HG02884 (cell line): ENCODE data around the gene ADGRV1.

Experiments used
- ATAC-seq: cut with Tn5 transposase; IDR thresholded peaks from one replicate; pipeline ENCODE4 v1.9.1; 2021; ENCODE audit warnings: mild to moderate bottlenecking, moderate library complexity; ENCODE audit not compliant: unreplicated experiment

ADGRV1 gene

DNA sequence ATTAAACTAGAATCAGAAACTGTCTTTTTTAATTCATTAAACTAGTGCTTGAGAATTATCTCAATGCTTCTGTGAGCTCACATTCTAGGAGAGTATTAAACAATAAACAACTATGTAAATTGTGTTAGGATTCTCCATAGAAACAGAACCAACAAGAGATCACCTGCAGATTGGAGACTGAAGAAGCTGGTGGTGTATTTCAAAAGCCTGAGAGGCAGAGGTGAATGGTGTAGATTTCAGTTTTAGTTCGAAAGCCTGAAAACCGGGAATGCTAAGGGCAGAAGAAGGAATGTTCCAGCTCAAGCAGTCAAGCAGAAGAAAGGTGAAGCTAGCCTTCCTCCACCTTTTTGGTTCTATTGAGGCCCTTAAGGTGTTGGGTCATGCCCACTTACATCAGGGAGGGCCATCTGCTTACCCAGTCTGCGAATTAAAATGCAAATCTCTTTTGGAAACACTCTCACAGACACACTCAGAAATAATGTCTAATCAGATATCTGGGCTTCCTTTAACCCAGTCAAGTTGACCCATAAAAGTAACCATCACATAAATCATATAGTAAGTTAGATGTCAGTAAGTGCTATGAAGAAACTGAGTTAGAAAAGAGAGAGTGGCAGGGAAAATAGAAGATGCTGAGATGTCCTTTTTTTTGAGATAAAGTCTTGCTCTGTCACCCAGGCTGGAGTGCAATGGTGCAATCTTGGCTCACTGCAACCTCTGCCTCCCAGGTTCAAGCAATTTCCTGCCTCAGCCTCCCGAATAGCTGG is 533.1 kb downstream of the ADGRV1 start:
- no peak for ATAC-seq

DNA sequence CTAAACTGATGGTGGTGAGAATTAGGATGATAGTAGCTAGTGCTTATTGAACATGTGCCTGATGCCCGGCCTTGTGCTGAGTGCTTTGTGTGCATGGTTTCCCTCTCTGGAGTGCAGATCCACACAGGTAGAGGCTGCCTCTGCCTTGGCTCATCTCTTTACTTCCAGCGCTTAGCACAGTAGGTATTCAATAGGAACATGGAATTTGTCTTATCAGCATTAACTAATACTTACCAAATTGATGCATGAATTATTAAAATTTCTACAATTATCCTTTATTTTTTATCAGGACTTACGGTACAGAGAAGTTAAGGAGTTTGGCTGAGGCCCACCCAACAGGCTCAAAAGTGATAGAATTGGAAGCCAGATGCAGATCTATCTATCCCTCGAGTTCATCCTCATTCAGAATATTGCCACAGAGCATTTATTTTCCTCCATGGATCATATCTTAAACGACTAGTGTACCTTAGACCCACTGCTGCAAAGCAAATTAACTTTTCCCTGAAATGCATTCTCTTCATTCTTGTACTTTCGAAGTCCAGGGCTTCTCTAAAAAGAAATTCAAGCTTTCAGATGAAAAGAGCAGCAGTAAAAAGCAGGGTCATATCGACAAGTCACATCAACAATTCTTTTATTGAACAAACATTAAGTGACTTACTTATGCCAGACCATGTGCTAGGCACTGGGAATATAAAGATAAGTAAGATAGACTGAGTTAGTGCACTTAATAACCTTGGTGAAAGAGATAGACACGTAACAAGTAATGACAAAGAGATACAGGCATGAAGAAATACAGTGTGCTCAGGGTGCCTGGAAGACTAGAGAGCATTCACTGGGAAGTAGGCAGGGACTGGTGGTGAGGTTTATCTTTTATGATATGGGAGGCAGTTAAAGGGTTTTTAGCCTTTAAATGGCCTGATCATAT is 534.5 kb downstream of the ADGRV1 start:
- ATAC-seq: no peak

DNA sequence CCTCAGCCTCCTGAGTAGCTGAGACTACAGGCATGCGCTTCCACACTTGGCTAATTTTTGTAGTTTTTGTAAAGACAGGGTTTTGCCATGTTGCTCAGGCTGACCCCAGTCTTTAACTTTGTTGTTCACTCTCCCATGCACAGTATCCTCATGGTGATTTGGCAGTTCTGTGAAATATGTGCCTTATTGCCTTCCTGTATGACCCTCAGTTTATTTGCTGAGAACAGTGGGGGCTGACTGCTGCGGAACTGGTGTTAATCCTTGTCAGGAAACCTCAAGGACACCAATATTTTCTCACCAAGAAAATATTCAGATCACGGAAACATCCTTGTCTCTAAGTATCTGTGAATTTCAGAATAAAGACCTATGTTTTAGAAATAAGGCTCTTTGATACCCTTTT is 536.7 kb downstream of the ADGRV1 start:
- no peak for ATAC-seq

DNA sequence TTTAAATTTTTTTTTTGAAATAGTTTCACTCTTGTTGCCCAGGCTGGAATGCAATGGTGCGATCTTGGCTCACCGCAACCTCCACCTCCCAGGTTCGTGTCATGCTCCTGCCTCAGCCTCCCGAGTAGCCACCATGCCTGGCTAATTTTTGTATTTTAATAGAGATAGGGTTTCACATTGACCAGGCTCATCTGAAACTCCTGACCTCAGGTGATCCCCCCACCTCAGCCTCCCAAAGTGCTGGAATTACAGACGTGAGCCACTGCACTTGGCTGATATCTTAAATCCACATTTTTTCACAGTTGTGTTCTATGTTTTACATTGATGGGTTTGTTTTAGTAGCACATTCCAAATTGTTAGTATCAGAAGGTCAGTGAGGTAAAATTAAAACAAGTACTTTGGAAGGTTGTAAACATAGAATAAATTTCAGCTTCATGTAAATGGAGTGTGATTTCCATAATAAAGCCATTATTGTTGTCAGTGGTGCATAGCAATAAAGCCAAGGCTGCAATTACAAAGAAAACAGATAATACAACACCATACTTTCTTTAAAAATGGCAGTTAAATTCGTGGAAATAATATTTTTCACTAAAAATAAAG is 537.3 kb downstream of the ADGRV1 start:
- ATAC-seq: no peak

DNA sequence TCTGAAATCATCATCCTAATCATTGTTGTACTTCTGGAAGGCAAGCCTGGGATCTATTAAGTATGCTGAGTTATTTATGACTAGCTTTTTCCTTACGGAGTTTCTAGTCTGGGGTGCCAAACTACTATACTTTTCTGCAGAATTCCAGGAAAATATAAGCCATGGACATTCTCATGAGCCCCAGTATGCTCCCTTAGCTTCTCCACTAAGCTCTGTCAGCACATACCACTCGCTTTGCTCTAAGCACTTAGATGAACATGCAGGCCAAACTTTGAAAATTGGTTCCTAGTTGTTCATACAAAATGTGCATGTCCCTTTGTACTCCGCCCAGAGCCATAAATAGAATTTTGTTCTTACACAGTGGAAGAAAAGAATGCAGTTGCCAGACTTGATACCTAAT is 539.9 kb downstream of the ADGRV1 start:
- ATAC-seq: no peak

DNA sequence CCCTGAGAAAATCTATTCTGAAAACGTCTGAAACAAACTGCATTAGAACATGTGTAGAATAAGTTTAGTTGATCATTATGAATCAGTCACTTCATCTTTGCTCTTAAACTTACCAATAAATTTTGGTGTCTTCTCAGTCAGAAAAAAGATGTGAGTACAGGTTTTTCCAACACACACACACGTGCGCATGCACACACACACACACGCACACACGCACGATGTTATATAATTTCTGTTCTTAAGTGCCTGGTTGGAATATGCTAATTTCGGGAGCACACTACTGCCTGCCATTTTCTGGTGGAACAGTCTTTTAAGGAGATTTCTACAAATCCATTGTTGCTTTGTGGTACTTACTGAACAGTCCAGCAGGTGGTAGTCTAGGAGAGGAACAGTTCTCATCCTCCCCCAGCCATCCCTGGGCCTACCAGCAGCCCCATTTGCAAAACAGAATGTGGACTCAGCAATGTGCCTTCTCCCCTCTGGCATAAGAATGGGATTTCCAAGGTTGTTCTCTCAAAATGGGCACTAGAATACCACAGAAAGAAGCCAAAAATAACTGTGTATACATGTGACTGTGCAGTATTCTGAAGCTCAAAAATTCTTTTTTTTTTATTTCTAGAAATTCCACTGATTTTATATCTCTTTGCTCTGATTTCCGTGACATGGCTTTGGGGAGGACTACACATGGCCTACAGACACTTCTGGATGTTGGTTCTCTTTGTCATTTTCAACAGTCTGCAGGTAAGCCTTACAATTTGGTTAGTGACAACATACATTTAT is 543.2 kb downstream of the ADGRV1 start:
- peak; percentile 100 for ATAC-seq

DNA sequence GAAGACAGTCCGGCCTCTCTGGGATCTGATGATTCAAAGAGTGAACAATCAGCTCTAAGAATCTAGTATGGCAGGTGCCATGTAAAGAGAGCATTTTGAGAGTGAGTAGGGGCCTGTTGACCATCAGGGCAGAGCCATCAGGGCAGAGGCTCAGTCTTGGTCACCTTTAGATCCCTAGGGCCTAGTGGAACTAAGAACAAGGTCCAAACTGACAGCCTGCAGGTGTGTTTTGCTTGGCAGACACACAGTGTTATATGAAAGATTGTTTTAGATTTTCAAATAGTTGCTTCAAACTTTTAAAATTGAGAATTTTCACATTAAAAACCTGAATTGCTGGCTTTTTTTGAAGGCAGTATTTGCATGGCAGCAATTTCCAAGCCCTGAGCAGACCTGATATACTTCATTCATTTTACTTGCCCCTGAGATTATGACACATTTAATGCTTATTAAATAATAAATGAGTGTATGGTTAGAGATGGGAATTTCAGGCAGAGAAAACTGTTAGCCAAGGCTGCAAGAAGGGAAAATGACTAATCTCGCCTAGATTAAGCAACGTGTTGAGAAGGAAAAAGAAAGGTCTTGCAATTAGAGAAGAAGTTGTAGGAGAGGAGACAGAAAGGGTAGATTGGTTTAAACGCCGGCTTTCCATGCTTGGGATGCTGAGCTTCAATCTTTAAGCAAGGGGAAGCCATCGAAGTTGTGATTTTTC is 544.9 kb downstream of the ADGRV1 start:
- ATAC-seq: no peak

DNA sequence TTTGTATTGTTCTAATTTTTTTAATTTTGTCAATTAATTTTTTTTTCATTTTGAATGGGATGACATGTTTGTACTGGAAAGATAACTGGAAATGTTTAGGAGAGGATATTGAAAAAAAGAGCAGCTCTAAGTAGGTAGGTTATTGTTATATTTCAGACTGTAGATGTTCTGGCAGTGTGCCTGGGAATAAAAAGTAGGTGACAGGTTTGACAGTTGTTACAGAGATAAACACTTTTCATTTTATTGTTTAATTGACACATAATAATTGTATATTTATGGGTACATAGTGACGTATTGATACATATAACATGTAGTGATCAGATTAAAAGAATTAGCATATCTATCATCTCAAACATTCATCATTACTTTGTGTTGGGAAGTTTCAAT is 545.5 kb downstream of the ADGRV1 start:
- no peak for ATAC-seq

DNA sequence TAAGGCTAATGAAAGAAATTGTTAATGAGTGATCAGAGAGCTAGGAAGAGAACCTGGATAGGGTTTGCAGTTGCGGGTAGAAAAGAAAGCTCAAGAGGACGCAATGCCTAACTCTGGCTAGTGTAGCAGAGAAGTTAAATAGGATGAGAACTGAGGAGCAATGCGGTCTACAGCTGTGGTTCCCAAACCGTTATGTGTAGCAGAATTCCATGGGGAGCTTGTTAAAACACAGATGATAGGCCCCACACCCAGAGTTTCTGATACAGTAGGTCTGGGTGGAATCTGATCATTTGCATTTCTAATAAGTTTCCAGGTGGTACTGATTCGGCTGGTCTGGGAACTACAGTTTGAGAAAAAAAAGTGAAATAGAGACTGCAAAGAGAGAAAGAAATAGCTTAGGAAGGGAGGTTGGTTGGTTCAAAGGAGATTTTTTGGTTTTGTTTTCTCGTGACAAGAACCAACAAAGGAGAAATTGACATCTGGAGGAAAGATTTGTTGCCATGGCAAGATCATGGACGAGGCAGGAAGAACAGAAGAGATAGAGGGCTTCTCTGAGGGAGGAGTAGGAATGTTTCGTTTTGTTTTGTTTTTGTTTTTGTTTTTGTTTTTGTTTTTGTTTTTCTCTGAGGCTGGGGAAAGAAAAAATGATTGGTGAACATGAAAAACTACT is 548.4 kb downstream of the ADGRV1 start:
- ATAC-seq: no peak

DNA sequence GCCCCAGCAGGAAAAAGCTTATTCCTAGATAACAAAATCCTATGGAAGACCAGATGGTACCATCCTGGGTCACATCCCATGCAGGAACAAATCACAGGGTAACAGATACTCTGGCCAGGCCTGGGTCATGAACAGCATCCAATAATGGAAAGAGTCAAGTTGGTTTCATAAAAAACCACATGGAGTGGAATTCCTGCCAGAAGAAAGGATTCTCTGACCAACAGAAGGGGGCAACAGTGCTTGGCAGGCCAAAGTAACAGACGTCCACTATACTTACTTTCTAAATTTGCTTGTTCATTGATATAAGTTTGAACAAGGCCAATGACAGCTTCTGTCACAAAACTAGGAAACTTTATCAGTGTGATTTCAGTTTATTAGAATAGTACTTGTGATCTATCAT is 551.0 kb downstream of the ADGRV1 start:
- no peak for ATAC-seq

DNA sequence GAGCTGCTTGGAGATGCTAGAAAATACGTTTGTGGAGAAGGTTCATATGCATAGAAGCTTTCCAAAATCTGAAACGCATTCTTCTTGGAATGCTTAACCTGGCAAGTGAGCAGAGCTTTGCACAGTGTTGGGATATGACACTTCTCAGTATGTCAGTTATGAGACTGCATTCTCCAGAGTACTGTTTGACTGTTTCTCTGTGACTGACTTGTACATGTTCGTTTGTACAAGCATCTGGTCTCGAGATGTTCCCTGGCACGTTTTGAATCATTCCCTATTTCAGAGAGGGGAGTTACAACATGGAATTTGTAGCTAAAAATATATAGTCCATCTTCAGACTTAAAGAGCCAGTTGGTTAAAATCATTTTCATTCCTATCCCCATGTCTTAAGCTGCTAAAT is 552.1 kb downstream of the ADGRV1 start:
- no peak for ATAC-seq

DNA sequence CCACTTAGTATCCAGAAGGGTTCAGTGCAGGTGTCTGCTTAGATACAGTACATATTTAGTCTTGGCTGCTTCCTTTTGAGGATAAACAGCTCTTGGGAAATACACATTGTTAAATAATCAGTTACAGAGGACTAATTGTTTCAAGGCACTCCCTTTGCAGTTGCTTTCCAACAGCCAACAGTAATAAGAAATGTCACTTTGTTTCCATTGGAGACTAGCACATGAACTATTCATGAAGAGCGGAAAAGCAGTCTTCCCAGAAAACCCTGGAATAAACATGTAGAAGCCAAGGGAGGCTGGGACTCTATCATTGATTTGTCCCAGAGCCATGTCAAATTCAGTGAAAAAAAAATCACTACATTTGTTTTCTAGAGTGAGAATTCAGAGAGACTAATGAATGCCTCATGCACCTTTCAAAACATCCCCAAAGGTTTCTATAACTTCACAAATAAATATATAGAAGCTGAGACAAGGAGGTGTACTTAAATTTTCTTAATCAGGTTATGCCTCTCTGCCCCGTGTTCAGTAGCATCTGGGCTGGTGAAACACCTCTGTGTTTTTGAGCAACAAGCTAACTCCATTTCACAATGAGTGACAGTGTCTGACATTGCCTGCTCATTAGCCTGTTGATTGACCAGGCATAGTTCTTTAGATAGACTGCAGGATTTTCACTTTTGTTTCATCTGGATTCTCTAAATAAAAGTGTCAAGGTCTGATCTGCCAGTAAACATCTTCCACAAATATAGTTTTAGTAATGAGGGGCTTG is 553.1 kb downstream of the ADGRV1 start:
- ATAC-seq: no peak

DNA sequence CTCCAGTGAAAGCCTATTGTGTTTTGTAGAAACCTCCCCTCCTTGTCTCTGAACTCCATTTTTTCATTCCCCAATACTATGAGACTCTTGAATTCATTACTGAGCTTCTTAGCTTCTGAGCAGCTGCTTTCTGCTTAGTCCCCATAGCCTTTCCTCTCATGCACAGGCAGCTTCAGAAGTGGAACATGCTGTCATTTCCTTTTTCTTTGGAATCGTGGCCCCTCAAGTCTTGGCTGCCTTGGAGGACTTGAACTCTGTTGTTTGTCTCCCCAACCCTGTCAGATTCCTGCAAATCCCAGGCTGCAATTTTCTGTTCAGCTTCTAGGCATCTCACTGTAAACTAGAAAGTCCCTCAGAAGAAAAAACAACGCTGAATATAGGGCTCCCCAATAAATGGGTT is 556.1 kb downstream of the ADGRV1 start:
- no peak for ATAC-seq

DNA sequence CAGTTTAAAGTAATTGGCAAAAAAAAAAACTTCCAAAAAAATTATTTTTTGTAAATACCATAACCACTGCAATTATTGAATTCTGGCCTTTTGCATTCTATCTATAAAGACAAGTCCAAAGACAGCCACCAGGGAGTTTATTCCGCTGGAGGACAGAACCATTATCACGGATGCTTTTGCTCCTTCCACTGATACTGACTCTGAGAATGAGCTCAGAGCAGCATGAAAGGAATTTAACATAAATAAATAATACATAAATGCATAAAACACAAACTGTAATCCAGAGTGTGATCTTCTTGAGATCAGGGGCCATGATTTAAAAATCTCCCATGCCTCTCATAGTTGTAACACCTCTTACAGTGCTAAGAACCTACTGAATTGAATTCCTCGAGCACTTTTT is 559.8 kb downstream of the ADGRV1 start:
- no peak for ATAC-seq

DNA sequence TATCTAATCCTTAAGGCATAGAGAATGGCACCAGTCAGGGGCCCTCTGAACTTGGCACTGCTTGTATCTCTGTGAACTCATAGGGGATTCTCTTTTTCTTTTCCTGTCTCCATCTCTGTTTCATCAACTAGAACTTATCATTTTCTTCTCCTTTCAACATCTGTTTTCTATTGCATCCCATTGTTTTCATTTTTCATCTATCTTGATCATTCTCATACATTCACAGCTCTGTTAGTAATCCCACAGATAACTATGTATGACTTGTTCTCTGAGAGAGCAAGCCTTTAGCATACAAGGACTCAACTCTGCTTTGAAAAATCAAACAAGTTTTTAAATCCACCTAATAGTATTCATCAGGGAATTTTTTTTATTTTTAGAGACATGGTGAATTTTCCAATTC is 560.2 kb downstream of the ADGRV1 start:
- ATAC-seq: no peak

DNA sequence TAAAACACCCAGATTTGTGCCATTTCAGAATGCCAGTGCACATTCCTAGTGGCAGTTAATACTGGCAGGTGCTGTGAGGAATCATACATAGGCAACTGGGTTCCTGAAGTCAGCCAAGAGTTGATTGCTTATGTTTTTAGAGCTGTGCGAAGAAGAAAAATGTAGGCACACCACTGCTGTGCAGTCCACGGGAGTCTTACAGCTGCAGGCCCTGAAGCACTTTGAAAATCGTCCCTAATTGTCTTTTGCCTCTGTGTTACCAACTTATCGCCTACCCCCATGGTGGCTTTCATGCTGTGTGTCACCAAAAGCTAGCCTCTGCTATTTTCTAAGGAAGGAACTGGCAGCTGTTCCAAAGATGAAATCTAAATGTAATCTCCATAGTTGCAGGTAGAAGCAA is 560.6 kb downstream of the ADGRV1 start:
- no peak for ATAC-seq

DNA sequence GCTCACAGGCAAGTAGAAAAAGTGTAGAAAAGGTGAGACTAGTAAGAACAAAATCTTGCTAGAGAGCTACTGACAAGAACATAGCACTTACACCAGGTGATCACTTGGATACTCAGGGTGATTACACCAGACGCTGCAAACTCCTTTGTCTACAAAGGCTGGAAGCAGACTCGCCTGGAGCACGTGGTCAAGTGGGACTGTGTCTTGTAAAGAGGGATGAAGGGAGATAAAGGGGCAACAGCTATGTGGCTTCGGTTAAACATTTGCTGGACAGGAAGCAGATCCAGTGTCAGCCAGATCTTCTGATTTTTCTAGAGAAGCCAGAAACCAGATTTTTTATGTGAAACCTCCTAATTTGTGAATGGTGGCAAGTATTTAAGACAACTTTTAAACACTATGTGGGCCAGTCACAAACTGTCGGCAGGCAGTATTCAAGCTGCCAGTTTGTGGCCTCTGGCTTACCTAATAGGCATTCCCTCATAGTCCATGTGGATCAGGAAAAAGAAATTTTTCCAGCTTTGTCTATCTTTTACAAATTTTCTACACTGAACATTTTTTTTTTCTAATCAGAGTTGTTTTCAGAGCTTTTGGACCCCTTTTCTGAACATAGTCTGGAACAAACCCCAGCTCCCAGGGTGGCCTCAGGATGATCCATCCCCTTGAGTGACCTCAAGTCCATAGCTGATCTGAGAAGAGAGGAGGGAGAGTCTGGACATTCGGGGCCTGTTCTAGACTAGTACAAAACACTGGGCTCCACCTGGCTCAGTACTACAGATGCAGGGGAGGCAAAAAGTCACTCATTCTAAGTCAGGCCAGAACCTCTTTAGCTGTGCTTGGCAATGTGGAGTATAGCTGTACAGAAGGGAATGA is 561.6 kb downstream of the ADGRV1 start:
- no peak for ATAC-seq

DNA sequence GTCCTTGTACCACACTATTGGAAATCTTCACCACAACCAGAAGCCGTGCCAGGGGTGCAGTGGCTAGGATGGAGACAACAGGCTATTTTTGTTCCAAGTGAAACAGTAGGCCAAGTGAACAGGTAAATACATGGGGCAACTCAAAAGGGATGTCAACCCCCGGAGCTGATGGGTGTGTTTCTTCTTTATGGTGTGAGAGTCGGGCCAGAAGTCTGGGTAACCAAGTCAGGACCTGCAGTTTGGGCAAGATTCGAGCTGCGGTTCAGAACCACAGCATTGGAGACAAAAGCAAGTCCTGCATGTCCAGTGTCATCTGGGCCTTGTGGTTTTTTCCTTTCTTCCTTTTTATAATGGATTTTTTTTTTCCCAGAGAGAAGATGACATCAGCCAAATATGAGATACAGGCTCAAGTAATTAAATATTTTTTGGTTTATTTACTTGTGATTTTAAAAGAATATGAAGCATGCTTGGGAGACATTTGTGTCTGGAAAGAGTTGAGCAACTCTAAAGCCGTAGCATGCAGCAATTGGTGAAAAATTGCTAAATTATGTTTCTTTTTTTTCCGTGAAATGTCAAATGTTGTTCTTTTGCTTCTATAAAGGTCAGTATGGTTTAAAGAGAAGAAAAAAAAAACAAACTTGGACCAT is 562.9 kb downstream of the ADGRV1 start:
- ATAC-seq: no peak
